NCI-H2196 (cell line): ENCODE measurements around the gene GNB3.
A peak's percentile ranks its signal among the peaks of the same experiment; 100 is the strongest.

ENCODE experiments used
- DNase-seq: peaks from one replicate; lab custom pipeline; 2025; ENCODE audit not compliant: unreplicated experiment; lab: John Stamatoyannopoulos, UW

The GNB3 gene

GRCh38 chr12:6823182-6824084 lies 17.3 kb upstream of the GNB3 start:
- no peak for DNase-seq

GRCh38 chr12:6824085-6824775 lies 16.5 kb upstream of the GNB3 start:
- DNase-seq: no peak

DNA sequence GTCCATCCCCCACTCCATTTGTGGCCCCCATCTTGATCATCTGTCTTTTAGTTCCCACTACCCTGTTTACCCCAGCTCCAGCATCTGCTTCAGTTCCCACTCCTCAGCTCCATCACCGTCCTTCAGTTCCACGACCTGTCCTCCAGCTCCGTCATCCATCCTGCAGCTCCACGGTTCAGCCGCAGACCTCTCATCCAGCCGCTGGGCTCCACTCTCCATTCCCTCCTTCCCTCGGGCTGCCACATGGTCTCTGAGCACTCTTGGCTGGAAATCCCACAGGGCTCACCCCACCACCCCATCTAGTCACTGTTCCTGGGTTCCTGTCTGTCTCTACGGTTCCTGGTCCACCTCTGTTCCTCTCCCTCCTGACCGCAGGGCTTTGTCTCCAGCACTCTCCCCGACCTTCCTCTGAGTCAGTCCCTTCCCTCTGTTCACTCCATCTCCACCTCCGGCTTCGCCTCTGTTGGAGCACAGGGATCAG lies 15.8 kb upstream of the GNB3 start:
- no peak for DNase-seq

DNA sequence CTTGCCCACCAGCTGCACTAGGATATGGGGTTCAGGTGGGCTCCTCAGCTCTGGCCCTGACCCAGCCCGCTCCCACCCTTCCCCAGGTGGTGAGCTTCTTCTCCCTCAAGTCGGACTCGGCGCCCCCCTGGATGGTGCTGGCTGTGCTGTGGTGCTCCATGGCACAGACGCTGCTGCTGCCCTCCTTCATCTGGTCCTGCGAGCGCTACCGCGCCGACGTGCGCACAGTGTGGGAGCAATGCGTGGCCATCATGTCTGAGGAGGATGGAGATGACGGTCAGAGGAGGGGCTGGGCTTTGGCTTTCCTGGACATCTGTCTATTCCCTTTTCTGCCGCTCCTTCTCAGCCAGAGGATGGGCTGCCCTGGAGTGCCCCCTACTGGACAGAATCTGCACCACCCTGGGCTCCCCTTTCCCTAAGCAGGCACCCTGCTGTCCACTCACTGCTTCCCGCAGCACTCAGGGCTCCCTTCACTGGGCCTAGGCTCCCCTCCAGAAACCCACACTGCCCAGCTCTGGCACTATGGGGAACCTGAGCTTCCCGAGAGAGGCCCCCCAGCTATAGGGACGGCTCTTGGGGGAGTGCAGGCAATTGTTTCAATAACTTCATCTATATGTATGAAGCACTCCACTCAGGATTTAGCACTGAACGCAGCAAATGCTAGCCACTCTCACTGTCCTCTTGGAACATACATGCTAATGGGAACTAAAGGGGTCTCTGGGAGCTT lies 15.2 kb upstream of the GNB3 start:
- peak; percentile 75 for DNase-seq

GRCh38 chr12:6826125-6826733 lies 14.5 kb upstream of the GNB3 start:
- DNase-seq: no peak

- DNase-seq: no peak
Measured at GRCh38 chr12:6826734-6827436, 13.8 kb upstream of the GNB3 start.

DNA sequence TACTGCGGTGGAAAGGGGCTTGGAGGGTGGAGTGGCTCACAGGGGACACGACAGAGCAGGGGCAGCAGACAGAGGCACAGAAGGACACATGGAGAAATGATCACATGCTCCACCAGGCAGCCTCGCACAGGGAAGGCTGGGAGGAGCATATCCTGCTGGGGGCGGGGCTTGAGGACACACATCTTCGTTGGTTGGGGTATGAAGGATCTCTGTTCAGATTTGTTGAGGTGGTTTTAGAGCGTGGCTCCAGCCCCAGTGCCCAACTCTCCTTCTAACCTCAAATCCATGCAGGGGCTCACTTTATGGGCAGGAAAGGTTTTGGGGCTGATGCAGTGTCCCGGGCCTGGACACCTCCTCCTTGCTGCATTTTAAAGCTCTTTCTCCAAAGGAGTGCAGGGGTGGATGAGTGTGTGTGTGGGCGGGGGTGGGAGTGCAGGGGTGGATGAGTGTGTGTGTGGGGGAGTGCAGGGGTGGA lies 13.3 kb upstream of the GNB3 start:
- DNase-seq: peak; percentile 60

DNA sequence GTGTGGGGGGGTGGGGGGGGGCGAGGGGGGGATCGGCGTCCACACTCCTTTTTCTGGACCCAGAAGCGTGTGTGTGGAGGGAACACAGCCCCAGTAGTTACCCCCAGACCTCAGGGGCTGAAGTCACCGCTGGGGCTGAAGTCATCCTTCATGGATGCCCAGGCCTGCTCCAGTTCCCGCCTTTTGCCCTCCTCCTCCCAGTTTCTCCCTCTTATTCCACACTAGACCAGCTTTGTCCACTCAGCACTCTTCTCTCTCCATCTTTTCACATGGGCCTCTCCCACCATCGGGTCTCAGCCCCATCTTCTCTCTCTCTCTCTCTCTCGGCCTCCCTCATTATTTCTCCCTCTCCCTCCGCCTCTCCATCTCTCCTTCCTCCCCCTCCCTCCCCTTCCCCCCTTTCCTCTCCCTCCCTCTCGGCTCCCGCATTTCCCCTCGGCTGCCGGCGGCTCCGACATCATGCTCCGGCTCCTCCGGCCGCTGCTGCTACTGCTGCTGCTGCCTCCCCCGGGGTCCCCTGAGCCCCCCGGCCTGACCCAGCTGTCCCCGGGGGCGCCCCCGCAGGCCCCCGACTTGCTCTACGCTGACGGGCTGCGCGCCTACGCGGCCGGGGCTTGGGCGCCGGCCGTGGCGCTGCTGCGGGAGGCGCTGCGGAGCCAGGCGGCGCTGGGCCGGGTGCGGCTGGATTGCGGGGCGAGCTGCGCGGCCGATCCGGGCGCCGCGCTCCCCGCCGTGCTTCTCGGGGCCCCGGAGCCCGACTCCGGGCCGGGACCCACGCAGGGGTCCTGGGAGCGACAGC lies 12.5 kb upstream of the GNB3 start, which contains the start of gene P3H3:
P3H3 (plus strand) TSS at position 426 of the 799 bp plus-strand sequence; CDS start at position 460, 34 bp downstream.
- DNase-seq: peak; percentile 41

DNA sequence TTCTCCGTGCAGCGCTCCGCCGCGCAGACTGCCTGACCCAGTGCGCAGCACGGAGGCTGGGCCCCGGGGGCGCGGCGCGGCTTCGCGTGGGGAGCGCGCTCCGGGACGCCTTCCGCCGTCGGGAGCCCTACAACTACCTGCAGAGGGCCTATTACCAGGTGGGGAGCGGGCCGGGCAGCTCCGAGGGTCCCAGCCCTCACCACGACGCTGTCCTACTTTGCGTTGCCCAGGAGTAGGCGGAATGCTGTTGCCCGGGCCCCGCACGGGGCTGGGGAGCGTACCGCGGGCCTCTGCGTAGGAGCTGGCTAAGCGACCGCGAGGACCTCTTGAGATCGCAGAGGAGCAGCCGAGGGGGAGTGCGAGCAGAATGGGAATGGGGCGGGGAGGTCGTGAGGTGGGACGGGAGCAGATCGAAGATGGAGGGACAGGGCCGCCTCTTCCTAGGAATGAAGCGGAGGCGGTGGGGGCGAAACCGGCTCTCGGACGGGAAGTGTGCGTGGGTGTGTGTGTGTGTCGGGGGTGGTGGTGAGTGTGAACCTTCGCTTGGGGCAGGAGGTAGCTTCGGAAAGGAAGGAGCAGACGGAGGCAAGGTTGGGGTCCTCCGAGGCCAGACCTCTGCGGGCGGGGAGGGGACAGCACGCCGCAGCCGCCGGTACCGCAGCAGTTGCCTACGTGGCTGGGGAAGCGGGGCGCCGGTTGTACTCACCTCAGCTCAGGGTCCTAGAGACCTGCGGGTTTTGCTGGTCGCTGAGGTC lies 11.8 kb upstream of the GNB3 start:
- peak; percentile 34 for DNase-seq

GRCh38 chr12:6829536-6830220 lies 11.0 kb upstream of the GNB3 start:
- DNase-seq: peak; percentile 34

- no peak for DNase-seq
Measured at GRCh38 chr12:6830286-6830890, 10.3 kb upstream of the GNB3 start.

- no peak for DNase-seq
Measured at GRCh38 chr12:6830999-6831398, 9.7 kb upstream of the GNB3 start.

DNA sequence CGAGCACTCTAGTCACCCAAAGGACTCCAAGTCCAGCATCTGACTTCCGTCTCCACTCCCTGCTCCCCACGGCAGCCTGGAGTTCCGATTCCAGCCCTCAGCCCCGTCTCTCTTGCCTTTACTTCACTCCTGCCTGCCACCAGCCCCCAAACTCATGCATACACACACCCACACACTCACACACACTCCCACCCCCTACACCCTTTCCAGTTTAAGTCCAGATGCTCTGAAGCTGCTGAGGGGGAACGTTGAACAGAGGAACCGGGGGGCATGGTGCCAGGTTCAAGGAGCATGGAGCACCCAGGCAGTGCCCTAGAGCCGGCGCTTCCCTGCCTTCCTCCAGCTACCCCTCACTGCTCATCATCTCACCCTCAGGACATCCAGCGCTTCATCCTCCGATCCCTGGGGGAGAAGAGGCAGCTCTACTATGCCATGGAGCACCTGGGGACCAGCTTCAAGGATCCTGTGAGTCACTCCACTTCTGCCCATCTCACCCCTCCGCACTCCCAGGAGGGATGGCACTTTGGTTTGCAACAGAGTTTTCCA lies 9.2 kb upstream of the GNB3 start:
- DNase-seq: no peak

GRCh38 chr12:6832125-6832524 lies 8.6 kb upstream of the GNB3 start:
- DNase-seq: no peak

- no peak for DNase-seq
Measured at GRCh38 chr12:6833189-6833890, 7.4 kb upstream of the GNB3 start.

DNA sequence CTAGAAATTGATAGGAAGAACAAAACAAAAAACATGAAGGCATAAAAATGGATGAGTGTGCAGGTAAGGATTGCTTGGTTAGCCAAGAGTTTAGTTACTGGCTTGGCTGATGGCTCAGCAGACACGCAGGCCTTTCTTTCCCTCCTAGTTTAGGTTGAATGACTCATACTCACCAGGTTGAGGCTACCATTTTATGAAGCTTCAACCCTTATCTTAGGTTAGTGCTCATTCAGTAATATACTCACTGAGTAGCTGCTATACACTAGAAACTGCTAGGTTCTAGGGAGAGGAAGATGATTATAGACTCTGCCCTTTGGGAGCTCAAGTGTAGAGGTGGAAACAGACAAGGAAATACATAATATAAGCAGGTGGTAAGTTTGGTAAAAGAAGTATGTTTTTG lies 6.5 kb upstream of the GNB3 start:
- DNase-seq: no peak

DNA sequence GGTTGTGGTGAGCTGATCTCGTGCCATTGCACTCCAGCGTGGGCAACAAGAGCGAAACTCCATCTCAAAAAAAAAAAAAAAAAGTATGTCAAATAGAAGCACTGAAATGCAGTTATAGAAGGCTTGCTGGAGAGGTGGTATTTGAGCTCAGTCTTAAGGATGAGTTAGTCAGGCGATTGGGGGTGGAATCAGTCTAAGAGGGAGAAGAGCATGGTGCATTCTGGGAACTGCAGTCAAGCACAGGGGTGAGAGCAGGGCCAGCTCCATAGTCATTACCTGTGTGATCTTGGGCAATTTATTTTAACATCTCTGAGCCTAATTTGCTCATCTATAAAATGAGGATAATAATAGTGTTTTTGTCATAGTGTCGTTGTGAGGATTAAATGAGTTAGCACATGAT lies 5.9 kb upstream of the GNB3 start:
- no peak for DNase-seq
